Sciatic nerve (tissue), 2 donors: Measurements from ENCODE around the gene KRTAP6-3. TPM values are rescaled to one million over a fixed set of nuclear protein-coding genes. Genes with fewer than 3 reads are reported as not detected.

Source experiments
- ATAC-seq: fragments of 200-7000 bp; cut with Tn5 transposase; one replicate; pipeline ENCODE4 v1.9.1; 2020; ENCODE audit warnings: mild to moderate bottlenecking, moderate library complexity
- DNase-seq: peaks from one replicate; pipeline ENCODE4 v3.0.0-alpha.2; 2020; ENCODE audit warnings: low spot score
- intact Hi-C: fragments of 100-400 bp; cut with DNase I; formaldehyde crosslinking; loops from one replicate; pipeline ENCODE4 v1.14.2; 2022
- total RNA-seq: library from RNA; stranded (reverse); fragmentation: NEBNext Ultra II Directional; extraction: Animal tissue kit (Norgen Biotek cat#: 25700); gene quantifications from one replicate; pipeline ENCODE4 v1.2.1, GENCODE V29; 2021
- donor health status: DM: no; HTN: no; CAD: no.
- donor health status: DM: no; HTN: no; CAD: no.

The KRTAP6-3 gene
- total RNA-seq, 1 donor from 2014 or later = not detected

DNA sequence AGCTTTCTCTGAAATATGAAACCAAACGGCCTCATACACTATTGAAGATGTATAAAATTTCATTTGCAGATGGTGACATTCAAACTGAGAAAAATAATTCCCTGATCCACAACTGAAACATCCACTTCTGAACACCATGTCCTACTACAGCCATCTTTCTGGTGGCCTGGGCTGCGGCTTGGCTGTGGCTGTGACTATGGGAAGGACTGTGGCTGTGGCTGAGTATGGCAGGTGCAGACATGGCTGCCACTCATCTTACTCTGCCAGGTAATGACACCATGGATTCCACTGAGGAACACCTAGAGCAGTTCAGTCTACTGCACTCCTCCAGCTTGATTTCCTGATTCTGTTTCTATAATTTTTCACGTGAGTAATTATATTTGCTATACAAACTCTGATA, 28.3 kb downstream of the KRTAP6-3 start, which contains the start of gene KRTAP20-4:
TSS of gene KRTAP20-4 (plus strand) at position 106 of the 400 bp plus-strand sequence.
- DNase-seq (no peak), ATAC-seq (no peak)
- intact Hi-C loops = no loop called here

DNA sequence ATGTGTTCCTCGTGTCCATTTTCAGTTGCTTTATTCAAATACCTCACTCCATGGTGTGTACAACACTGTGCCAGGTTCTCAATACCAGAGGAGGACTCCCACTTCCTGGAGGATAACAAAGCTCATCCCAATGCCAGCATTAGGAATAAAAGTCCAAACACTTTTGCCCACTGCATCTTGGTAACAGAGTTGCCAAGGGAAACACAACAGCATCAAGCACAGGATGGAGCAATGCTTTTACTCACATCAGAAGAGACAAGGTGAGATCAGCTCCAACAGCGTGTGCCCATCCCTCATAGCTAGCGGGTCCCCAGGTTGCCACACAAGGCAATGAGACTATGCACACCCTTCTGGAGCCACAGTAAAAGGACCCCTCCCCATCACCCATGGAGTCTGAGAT, 31.1 kb downstream of the KRTAP6-3 start:
- intact Hi-C loops = no loop called here
- no peak for DNase-seq
- no peak for ATAC-seq

DNA sequence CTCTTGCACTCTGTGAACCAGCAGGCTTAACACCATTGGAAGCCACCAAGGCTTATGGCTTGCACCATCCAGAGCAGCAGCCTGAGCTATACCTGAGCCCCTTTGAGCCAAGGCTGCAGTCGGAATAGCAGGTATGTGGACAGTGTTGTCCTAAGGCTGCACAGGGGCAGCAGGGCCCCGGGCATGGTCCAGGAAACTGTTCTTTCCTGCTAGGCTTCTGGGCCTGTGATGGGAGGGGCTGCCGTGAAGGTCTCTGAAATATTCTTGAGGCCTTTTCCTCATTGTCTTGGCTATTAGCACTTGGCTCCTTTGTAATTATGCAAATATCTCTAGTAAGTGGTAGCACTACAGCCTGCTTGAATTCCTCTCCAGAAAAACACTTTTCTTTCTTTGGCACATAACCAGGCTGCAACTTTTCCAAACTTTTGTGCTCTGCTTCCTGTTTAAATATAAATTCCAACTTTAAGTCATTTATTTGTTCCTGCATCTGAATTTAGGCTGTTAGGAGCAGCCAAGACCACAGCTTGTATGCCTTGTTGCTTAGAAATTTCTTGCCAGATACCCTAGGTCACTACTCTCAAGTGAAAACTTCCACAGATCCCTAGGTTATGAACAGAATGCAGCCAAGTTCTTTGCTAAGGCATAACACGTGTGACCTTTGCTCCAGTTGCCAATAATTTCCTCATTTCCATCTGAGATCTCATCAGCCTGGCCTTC, 33.4 kb downstream of the KRTAP6-3 start:
- DNase-seq = no peak
- ATAC-seq = peak; percentile 24
- intact Hi-C loops = no loop called here

DNA sequence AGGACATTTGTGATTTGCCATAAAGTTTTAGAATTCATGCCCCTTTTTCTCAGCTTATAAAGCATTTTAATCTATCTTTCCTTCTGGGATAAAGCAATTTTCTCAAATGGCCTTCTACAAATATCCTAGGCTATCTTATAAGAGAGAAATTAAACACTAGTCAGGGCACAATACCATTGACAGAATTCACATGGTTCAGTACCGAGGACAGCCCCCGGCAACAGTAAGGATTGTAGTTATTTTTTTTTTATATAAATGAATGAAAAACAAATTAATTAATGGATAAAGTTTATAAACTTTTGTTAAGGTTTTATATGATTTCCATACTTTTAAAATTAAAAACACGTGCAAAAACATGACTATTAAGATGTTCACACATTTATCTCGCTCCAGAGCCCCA, 35.9 kb downstream of the KRTAP6-3 start:
- intact Hi-C loops = no loop called here
- no peak for DNase-seq
- no peak for ATAC-seq

DNA sequence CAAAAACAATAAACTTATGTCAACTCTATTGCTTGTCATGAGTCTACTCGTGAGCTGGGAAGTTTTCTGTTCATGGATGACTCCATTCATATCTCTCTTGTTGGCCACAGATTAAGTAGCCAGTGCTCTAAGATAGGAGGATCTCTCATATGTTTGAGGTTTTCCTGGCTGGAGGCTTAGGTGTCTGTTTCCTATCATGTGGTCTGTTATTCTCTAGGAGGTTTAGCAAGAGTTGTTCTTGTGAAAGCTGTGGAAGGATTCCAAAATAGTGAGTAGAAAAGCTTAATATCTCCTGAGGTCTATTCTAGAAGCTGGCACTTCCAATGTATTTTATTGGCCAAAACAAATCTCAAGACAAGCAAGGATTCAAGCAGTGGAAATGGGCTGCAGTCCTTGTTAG, 37.0 kb downstream of the KRTAP6-3 start:
- intact Hi-C loops = no loop called here
- ATAC-seq (peak; percentile 73), DNase-seq (no peak)

DNA sequence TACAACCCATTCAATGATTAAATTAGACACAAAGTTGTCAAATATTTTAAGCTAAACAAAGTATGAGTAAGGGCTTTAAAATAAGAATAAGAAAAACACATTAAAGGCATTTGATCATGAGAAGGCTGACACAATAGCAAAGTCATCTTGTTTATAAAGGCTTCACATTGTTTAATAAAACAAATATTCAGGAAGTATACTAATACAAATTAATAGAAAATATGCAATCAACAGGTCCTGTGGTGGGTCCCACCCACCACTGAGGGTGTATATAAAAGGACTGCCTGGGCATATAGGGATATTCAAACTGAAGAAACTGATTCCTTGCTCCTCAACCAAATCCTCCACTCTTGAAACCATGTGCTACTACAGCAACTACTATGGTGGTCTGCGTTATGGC, 42.7 kb downstream of the KRTAP6-3 start, which contains the start of gene KRTAP20-2:
TSS of gene KRTAP20-2 (plus strand) at position 301 of the 400 bp plus-strand sequence. CDS start at position 359, 58 bp downstream.
- no peak for DNase-seq
- ATAC-seq = no peak
- intact Hi-C loops = no loop called here

DNA sequence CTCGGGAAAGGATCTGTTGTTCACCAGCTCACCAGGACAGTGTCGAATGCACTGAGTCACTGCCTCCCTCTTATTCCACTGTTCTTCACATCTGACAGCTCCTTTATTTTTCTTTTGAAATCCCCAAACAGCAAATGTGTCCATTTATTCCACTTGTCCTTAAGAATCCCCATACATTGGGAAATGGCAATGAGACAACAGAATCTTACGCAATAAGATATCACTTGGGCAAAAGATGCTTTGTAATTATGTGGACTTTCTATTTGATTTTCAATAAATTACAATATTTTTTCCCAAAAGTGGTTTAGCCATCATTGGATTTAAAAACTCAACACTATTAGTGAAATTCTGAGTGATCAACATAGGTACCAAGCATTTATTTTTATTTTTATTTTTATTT, 46.4 kb downstream of the KRTAP6-3 start:
- intact Hi-C loops = no loop called here
- ATAC-seq (no peak), DNase-seq (no peak)

DNA sequence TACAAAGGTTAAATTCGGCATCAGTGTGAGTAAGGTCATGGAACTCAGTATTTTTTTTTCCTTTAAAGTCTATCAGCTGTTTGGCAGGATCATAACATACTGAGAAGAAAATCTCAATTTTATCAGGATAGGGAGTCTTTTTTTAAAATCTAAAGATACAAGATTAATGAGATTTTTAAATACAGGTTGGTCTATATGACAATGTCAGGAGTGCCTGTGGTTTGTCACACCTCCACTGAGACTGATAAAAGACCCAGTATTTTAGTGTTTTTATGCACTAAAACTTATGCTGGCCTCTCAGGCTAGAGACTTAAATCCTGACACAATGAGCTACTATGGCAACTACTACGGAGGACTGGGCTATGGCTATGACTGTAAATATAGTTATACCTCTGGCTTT, 50.3 kb downstream of the KRTAP6-3 start, which contains the start of gene KRTAP20-3:
TSS of gene KRTAP20-3 (plus strand) at position 301 of the 400 bp plus-strand sequence.
- ATAC-seq (no peak), DNase-seq (no peak)
- intact Hi-C loops = no loop called here

Other genes starting within 250 kb of the KRTAP6-3 start
- gene KRTAP23-1, start 243.8 kb upstream of the KRTAP6-3 start, total RNA-seq = not detected
- not detected for gene KRTAP13-2, start 220.2 kb upstream of the KRTAP6-3 start, total RNA-seq
- not detected for gene KRTAP13-1, start 196.4 kb upstream of the KRTAP6-3 start, total RNA-seq
- gene KRTAP13-3, start 166.5 kb upstream of the KRTAP6-3 start, total RNA-seq = not detected
- not detected for gene KRTAP13-4, start 162.2 kb upstream of the KRTAP6-3 start, total RNA-seq
- gene KRTAP15-1, start 152.2 kb upstream of the KRTAP6-3 start, total RNA-seq = not detected
- not detected for gene KRTAP19-1, start 112.1 kb upstream of the KRTAP6-3 start, total RNA-seq
- gene KRTAP19-2, start 105.0 kb upstream of the KRTAP6-3 start, total RNA-seq = not detected
- gene KRTAP19-3, start 100.4 kb upstream of the KRTAP6-3 start, total RNA-seq = not detected
- gene KRTAP19-4, start 95.3 kb upstream of the KRTAP6-3 start, total RNA-seq = not detected
- gene KRTAP19-5, start 90.3 kb upstream of the KRTAP6-3 start, total RNA-seq = not detected
- gene KRTAP19-6, start 50.6 kb upstream of the KRTAP6-3 start, total RNA-seq = not detected
- gene KRTAP19-7, start 31.1 kb upstream of the KRTAP6-3 start, total RNA-seq = not detected
- gene KRTAP22-2, start 2.0 kb upstream of the KRTAP6-3 start, total RNA-seq = not detected
- not detected for gene KRTAP6-2, start 6.5 kb downstream of the KRTAP6-3 start, total RNA-seq
- gene KRTAP22-1, start 8.6 kb downstream of the KRTAP6-3 start, total RNA-seq = not detected
- gene KRTAP6-1, start 21.5 kb downstream of the KRTAP6-3 start, total RNA-seq = not detected
- not detected for gene KRTAP20-1, start 24.0 kb downstream of the KRTAP6-3 start, total RNA-seq
- not detected for gene KRTAP20-4, start 28.2 kb downstream of the KRTAP6-3 start, total RNA-seq
- not detected for gene KRTAP20-2, start 42.8 kb downstream of the KRTAP6-3 start, total RNA-seq
- not detected for gene KRTAP20-3, start 50.4 kb downstream of the KRTAP6-3 start, total RNA-seq
- not detected for gene KRTAP21-3, start 126.3 kb downstream of the KRTAP6-3 start, total RNA-seq
- not detected for gene KRTAP21-2, start 154.8 kb downstream of the KRTAP6-3 start, total RNA-seq
- not detected for gene KRTAP21-1, start 163.0 kb downstream of the KRTAP6-3 start, total RNA-seq
- gene KRTAP8-1, start 220.8 kb downstream of the KRTAP6-3 start, total RNA-seq = not detected
- not detected for gene KRTAP7-1, start 237.3 kb downstream of the KRTAP6-3 start, total RNA-seq